ENCODE measurements around the gene IMMP2L.

IMMP2L gene

DNA sequence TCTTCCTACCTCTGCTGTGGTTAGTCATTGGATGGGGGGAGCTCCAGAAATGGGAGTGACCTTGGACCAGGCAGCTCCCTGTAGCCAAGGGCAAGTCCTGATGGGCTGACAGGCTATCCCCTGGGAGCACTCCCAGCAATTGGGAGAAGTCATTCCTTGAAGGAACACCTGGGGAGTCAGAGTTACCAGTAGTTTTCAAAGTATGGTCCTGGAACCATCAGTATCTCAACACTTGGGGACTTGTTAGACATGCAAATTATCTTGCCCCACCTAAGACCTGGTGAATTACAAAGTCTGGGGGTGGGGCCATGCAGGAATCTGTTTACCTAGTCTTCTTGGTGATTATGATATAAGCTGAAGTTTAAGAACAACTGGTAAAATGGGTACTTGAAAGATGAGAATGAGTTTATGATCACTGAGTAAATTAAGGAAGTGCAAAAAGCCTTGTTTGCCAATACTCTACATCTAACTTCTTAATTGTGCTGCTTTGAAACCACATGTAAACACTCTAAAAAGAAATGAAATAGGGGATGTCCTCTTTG is 758.6 kb downstream of the IMMP2L start:
- Histone ChIP-seq H3K27me3 (ENCODE audit: control insufficient read depth, insufficient read depth, low read length) (no peaks in the 10 kb centered on the region), H3K9me3 (ENCODE audit: control insufficient read depth, insufficient read depth, low read length) (no peaks in the 10 kb centered on the region), H3K4me1 (ENCODE audit: control insufficient read depth, insufficient read depth, low read length) (no peaks in the 10 kb centered on the region), H3K9ac (ENCODE audit: low read depth, low read length) (no peak overlapping the region), H3K36me3 (ENCODE audit: control insufficient read depth, insufficient read depth, low read length) (no peaks in the 10 kb centered on the region), H3K4me3 (ENCODE audit: low read depth, low read length) (no peak overlapping the region)

DNA sequence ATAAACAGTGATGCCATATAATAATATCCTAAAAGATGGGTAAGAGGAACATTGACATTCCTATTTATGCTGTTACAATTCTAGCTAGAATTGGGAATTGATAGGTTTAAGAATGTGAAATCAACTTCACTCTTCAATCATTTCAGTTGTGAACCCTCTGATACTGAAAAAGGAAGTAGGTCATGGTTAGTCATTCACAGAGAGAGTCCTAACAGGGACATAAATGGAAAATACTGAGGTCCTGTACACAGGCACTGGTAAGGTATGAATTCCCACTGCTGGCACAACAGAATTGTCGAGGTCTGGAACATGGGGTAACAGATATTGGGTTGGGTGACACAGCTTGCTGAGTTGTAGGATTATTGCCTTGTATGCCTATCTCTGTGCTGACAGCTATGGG is 760.8 kb downstream of the IMMP2L start:
- no peaks in the 10 kb centered on the region for H3K27me3 ChIP-seq (ENCODE audit: control insufficient read depth, insufficient read depth, low read length)
- no peak overlapping the region for H3K9ac ChIP-seq (ENCODE audit: low read depth, low read length)
- no peaks in the 10 kb centered on the region for H3K4me1 ChIP-seq (ENCODE audit: control insufficient read depth, insufficient read depth, low read length)
- H3K4me3 ChIP-seq (ENCODE audit: low read depth, low read length) = no peak overlapping the region
- no peaks in the 10 kb centered on the region for H3K36me3 ChIP-seq (ENCODE audit: control insufficient read depth, insufficient read depth, low read length)
- no peaks in the 10 kb centered on the region for H3K9me3 ChIP-seq (ENCODE audit: control insufficient read depth, insufficient read depth, low read length)

DNA sequence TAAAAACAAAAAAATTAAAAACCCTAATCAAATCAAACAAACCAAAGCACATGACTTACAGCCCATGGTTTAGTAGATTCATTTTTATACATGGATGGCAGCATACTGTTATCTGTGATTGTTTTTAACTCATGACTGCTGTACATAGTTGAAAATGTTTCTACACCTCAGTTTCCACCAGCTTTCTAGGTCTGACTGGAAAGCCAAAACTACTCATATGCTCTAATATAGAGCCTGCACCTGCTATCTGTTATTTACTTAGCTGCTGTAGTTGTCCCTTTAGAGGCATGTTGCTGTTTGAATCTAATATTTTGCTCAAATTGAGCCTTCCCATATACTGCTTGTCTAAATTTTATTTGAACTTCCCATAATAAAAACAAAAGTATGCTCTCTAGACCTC is 761.3 kb downstream of the IMMP2L start:
- H3K9ac ChIP-seq (ENCODE audit: low read depth, low read length) = no peak overlapping the region
- no peaks in the 10 kb centered on the region for H3K4me1 ChIP-seq (ENCODE audit: control insufficient read depth, insufficient read depth, low read length)
- no peaks in the 10 kb centered on the region for H3K36me3 ChIP-seq (ENCODE audit: control insufficient read depth, insufficient read depth, low read length)
- no peak overlapping the region for H3K4me3 ChIP-seq (ENCODE audit: low read depth, low read length)
- no peaks in the 10 kb centered on the region for H3K9me3 ChIP-seq (ENCODE audit: control insufficient read depth, insufficient read depth, low read length)
- no peaks in the 10 kb centered on the region for H3K27me3 ChIP-seq (ENCODE audit: control insufficient read depth, insufficient read depth, low read length)

DNA sequence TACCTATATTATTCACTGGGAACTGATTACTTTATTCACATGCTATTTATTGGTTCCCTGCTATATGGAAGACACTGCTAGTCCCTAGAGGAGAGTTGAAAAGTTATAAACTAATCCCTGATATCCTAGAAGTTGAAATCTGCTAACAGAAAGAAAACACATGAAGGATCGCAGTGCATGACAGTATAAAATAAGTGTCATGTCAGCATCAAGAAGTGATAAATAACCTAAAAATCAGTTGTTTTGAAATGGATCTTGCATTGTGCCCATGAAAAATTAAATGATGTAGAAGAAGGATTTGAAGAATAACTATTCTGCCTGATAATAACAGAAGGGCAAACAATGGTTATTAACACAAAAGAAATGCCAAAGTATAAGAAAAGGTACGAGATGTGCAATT is 764.6 kb downstream of the IMMP2L start:
- H3K4me3 ChIP-seq (ENCODE audit: low read depth, low read length) = no peak overlapping the region
- H3K27me3 ChIP-seq (ENCODE audit: control insufficient read depth, insufficient read depth, low read length) = no peaks in the 10 kb centered on the region
- H3K36me3 ChIP-seq (ENCODE audit: control insufficient read depth, insufficient read depth, low read length) = no peaks in the 10 kb centered on the region
- no peak overlapping the region for H3K9ac ChIP-seq (ENCODE audit: low read depth, low read length)
- no peaks in the 10 kb centered on the region for H3K4me1 ChIP-seq (ENCODE audit: control insufficient read depth, insufficient read depth, low read length)
- H3K9me3 ChIP-seq (ENCODE audit: control insufficient read depth, insufficient read depth, low read length) = no peaks in the 10 kb centered on the region

DNA sequence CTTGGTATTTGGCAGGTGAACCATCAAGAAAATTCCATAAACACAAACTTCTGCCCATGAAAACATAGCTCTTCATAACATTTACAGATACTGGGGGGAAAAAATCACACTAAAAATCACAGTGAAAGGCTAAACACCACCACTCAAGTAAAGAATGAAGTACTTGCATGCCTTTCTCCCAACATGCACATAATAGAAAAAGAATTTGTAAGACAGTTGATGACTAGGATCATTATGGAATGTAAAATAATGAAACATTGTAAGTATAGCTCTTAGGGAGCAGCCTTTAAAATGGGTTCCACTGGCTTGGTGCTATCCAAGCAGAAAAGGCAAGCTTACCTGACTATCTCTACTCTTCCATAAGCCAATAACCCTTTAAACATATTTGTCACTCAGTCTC is 771.3 kb downstream of the IMMP2L start:
- no peaks in the 10 kb centered on the region for H3K9me3 ChIP-seq (ENCODE audit: control insufficient read depth, insufficient read depth, low read length)
- no peak overlapping the region for H3K9ac ChIP-seq (ENCODE audit: low read depth, low read length)
- no peaks in the 10 kb centered on the region for H3K4me1 ChIP-seq (ENCODE audit: control insufficient read depth, insufficient read depth, low read length)
- no peaks in the 10 kb centered on the region for H3K36me3 ChIP-seq (ENCODE audit: control insufficient read depth, insufficient read depth, low read length)
- H3K4me3 ChIP-seq (ENCODE audit: low read depth, low read length) = no peak overlapping the region
- H3K27me3 ChIP-seq (ENCODE audit: control insufficient read depth, insufficient read depth, low read length) = no peaks in the 10 kb centered on the region

DNA sequence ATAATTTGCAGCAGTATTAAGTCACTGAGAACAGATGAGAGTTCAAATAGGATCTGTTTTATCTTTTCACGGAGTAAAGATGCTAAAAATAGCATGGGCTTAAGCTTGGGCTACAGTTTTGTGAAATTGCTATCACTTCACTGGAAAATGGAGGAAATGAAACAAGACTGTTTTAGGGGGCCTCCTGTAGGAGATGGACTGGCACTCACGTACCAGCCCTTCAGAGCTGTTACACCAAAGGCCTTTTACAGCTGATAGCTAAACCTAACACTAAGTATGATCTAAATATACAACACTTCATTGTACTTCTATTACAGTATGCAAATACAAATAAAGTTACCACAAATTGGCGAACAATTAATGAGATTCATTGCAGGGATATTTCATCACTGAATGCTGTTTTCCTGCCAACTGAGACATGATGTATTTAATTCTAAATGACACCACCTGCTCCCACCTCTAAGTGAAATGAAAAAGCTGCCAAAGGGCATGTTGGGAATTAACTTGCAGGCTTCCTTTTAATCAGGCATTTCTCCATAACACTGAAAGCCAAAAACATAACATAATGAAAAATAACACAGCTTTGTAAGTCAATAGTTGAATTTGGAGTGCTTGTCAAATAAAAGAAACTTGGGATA is 775.8 kb downstream of the IMMP2L start:
- H3K9ac ChIP-seq (ENCODE audit: low read depth, low read length) = no peak overlapping the region
- H3K4me3 ChIP-seq (ENCODE audit: low read depth, low read length) = no peak overlapping the region
- no peaks in the 10 kb centered on the region for H3K9me3 ChIP-seq (ENCODE audit: control insufficient read depth, insufficient read depth, low read length)
- H3K4me1 ChIP-seq (ENCODE audit: control insufficient read depth, insufficient read depth, low read length) = no peaks in the 10 kb centered on the region
- no peaks in the 10 kb centered on the region for H3K27me3 ChIP-seq (ENCODE audit: control insufficient read depth, insufficient read depth, low read length)
- no peaks in the 10 kb centered on the region for H3K36me3 ChIP-seq (ENCODE audit: control insufficient read depth, insufficient read depth, low read length)

DNA sequence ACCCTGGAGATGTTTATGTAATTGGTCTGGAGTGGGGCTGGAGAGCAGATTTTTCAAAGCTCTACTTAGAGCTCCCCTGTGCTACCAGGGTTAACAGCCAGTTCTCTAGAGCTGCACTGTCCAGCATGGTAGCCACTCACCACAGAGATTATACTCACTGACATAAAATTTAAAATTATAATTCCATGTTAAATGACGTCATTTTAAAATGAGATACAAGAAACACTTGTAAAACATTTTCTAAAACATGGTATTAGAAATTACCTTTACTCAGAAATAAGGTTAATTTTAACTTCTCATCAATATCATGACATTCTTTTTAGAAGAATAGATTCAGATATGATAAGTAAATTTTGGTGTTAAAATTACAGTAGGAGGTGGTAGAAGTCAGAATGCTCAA is 777.5 kb downstream of the IMMP2L start:
- Histone ChIP-seq H3K4me3 (ENCODE audit: low read depth, low read length) (no peak overlapping the region), H3K9me3 (ENCODE audit: control insufficient read depth, insufficient read depth, low read length) (no peaks in the 10 kb centered on the region), H3K27me3 (ENCODE audit: control insufficient read depth, insufficient read depth, low read length) (no peaks in the 10 kb centered on the region), H3K4me1 (ENCODE audit: control insufficient read depth, insufficient read depth, low read length) (no peaks in the 10 kb centered on the region), H3K36me3 (ENCODE audit: control insufficient read depth, insufficient read depth, low read length) (no peaks in the 10 kb centered on the region), H3K9ac (ENCODE audit: low read depth, low read length) (no peak overlapping the region)

DNA sequence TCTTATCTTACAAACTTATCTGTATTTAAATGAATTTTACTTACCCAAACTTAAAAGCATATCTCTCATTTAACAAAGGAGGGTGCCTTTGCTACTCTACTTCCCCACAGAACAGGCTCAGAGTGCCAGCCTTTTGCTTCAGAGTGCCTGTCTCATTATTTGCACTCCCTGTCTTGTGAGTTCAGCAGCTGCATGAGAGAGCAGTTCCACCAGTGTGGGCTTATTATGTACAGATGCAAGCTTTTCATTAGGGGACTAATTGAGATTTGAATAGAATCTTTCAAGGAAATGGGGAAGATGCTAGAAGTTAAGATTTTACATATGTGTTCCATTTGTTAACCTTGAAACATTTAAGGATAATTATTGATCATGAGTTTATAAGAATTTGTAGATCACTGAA is 781.6 kb downstream of the IMMP2L start:
- Histone ChIP-seq H3K9me3 (ENCODE audit: control insufficient read depth, insufficient read depth, low read length) (no peaks in the 10 kb centered on the region), H3K27me3 (ENCODE audit: control insufficient read depth, insufficient read depth, low read length) (no peaks in the 10 kb centered on the region), H3K4me1 (ENCODE audit: control insufficient read depth, insufficient read depth, low read length) (no peaks in the 10 kb centered on the region), H3K9ac (ENCODE audit: low read depth, low read length) (no peak overlapping the region), H3K36me3 (ENCODE audit: control insufficient read depth, insufficient read depth, low read length) (no peaks in the 10 kb centered on the region), H3K4me3 (ENCODE audit: low read depth, low read length) (no peak overlapping the region)

DNA sequence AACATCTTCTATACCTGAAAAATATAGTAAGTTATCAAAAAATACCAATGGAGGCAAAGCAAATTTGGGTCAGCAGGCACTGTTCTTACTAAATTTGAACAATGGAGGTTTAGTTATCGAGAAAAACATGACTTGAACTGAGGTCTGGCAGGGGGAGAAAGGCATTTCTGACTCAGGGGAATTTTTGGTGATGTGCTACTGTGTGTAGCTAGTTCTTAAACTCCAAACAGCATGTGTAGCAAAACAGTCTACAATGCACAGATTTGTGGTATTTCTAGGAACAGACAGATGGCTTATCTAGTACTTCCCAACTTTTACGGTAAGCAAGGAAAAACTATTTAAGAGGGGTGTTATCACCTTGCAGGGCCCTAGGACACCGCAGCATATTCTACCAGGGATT is 783.0 kb downstream of the IMMP2L start:
- Histone ChIP-seq H3K9me3 (ENCODE audit: control insufficient read depth, insufficient read depth, low read length) (no peaks in the 10 kb centered on the region), H3K27me3 (ENCODE audit: control insufficient read depth, insufficient read depth, low read length) (no peaks in the 10 kb centered on the region), H3K9ac (ENCODE audit: low read depth, low read length) (no peak overlapping the region), H3K4me3 (ENCODE audit: low read depth, low read length) (no peak overlapping the region), H3K4me1 (ENCODE audit: control insufficient read depth, insufficient read depth, low read length) (no peaks in the 10 kb centered on the region), H3K36me3 (ENCODE audit: control insufficient read depth, insufficient read depth, low read length) (no peaks in the 10 kb centered on the region)

DNA sequence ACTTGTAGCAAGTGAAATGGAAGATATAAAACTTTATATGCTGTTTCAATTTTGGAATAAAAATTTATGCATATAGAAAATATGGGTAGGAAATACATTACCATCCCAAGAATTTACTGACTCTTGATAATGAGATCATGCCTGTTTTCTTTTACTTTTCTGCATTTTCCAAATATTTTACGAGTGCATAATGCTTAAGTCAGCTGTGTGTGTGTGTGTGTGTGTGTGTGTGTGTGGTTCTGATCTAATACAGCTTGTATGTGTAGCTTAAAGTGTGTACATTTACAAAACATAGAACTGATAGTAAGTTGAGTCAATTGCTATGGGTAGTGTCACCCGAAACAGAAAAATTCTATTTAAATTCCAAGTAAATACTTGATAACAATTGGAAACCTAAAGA is 787.2 kb downstream of the IMMP2L start:
- Histone ChIP-seq H3K36me3 (ENCODE audit: control insufficient read depth, insufficient read depth, low read length) (no peaks in the 10 kb centered on the region), H3K4me1 (ENCODE audit: control insufficient read depth, insufficient read depth, low read length) (no peaks in the 10 kb centered on the region), H3K27me3 (ENCODE audit: control insufficient read depth, insufficient read depth, low read length) (no peaks in the 10 kb centered on the region), H3K4me3 (ENCODE audit: low read depth, low read length) (no peak overlapping the region), H3K9me3 (ENCODE audit: control insufficient read depth, insufficient read depth, low read length) (no peaks in the 10 kb centered on the region), H3K9ac (ENCODE audit: low read depth, low read length) (no peak overlapping the region)

DNA sequence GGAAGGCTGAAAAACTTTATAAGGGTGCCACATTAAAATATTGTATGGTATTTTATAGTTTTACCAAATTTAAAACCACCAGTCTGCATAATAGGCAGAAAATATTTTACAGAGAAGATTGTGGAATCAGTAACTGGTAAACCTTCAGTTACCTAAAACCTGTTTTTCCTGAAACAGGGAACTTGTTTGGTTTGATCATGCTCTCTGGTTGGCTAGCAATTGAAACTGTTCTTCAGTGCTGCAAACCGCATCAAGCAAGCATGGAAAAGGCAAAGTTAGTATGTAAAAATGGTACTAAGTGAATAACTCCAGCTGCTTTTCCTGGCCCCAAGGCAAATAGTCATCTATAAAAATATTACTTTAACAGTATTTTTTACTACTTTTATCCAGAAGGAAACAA is 788.2 kb downstream of the IMMP2L start:
- H3K4me3 ChIP-seq (ENCODE audit: low read depth, low read length) = no peak overlapping the region
- H3K36me3 ChIP-seq (ENCODE audit: control insufficient read depth, insufficient read depth, low read length) = no peaks in the 10 kb centered on the region
- H3K9ac ChIP-seq (ENCODE audit: low read depth, low read length) = no peak overlapping the region
- H3K27me3 ChIP-seq (ENCODE audit: control insufficient read depth, insufficient read depth, low read length) = no peaks in the 10 kb centered on the region
- no peaks in the 10 kb centered on the region for H3K4me1 ChIP-seq (ENCODE audit: control insufficient read depth, insufficient read depth, low read length)
- no peaks in the 10 kb centered on the region for H3K9me3 ChIP-seq (ENCODE audit: control insufficient read depth, insufficient read depth, low read length)

DNA sequence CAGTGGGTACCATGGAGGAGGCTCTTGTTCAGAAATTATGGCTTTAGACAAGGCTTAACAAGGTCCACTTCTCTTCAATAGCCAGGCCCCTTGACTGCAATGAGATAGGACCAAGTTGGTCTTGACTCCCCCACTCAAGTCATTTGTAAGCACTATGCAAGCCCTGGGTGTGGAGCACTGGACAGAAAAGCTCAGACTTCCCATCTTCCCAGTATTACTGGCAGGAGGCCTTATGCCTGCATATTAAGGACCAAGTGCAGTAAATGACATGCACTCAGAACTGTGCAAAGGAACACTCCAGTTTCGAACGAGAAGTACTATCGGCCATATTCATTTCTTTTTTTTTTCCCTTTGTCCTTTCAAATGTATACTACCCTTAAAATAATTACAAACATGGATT is 789.7 kb downstream of the IMMP2L start:
- no peaks in the 10 kb centered on the region for H3K27me3 ChIP-seq (ENCODE audit: control insufficient read depth, insufficient read depth, low read length)
- H3K36me3 ChIP-seq (ENCODE audit: control insufficient read depth, insufficient read depth, low read length) = no peaks in the 10 kb centered on the region
- H3K4me1 ChIP-seq (ENCODE audit: control insufficient read depth, insufficient read depth, low read length) = no peaks in the 10 kb centered on the region
- no peak overlapping the region for H3K9ac ChIP-seq (ENCODE audit: low read depth, low read length)
- H3K9me3 ChIP-seq (ENCODE audit: control insufficient read depth, insufficient read depth, low read length) = no peaks in the 10 kb centered on the region
- no peak overlapping the region for H3K4me3 ChIP-seq (ENCODE audit: low read depth, low read length)
